Measurements from ENCODE around the gene NUDT3. TPM values are rescaled to one million over a fixed set of nuclear protein-coding genes. Genes with fewer than 3 reads are reported as not detected.

Gene NUDT3
- total RNA-seq, 1 donor from 2014 or later, result 21.8 TPM

DNA sequence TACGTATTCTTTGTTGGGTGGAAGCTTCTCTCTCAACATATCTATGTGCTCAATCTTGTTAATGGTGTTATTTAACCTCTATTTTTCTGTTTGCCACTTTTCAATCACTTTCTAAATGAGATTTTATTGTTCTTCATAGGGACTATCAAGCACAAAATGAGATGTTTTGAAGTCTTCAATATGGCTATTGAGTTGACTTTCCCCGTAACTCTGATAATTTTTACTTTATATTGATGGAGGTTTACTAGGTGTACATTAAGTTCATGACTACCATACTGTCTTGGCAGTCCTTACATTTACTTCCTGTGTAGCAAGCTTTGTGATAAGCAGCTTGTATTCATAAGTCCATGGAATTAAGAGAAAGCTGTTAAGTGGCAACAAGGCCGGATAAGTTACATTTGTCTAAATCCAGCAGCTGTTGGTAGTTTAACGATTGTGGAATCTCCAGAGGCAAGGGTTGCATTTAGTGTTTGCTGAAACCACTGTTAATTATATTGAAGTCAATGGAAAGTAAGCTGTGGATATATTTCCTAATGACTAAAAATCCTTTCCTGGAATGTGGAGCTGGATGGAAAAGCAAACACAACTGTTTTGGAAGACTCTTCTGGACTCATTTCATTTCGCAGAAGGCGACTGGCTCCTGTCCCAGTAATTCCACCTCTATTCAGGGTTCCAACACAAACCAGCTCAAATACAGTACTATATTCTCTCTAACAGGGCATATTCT, 86.3 kb downstream of the NUDT3 start:
- Mint-ChIP-seq H3K36me3 (ENCODE audit: low read depth) (no peaks in the 10 kb centered on the region), H3K4me3 (no peak overlapping the region), H3K4me1 (no peaks in the 10 kb centered on the region), H3K27me3 (no peaks in the 10 kb centered on the region), H3K9me3 (no peaks in the 10 kb centered on the region), H3K27ac (no peak overlapping the region)
- no peak for DNase-seq
- intact Hi-C loops (cut with micrococcal nuclease), result no loop called here

DNA sequence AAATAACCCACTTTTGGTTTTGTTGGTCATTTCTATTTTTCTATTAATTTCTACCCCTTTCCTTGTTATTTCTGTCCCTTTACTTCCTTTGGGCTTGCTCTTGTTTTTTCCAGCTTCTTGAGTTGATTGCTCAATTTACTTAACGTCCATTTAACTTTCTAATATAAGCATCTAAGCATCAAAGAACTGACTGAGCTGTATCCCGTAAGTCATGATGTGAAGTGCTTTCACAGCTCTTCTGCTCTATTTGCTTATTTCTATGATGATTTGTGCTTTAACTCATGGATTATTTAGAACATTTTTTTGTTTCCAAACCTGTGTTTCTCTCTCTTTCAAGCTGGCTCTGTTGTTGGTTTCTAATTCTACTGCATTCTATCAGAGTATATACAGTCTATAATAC, 87.0 kb downstream of the NUDT3 start:
- no peak for DNase-seq
- Mint-ChIP-seq H3K4me3 (no peak overlapping the region), H3K36me3 (ENCODE audit: low read depth) (no peaks in the 10 kb centered on the region), H3K27me3 (no peaks in the 10 kb centered on the region), H3K9me3 (no peaks in the 10 kb centered on the region), H3K4me1 (no peaks in the 10 kb centered on the region), H3K27ac (no peak overlapping the region)
- intact Hi-C loops (cut with micrococcal nuclease), result no loop called here

DNA sequence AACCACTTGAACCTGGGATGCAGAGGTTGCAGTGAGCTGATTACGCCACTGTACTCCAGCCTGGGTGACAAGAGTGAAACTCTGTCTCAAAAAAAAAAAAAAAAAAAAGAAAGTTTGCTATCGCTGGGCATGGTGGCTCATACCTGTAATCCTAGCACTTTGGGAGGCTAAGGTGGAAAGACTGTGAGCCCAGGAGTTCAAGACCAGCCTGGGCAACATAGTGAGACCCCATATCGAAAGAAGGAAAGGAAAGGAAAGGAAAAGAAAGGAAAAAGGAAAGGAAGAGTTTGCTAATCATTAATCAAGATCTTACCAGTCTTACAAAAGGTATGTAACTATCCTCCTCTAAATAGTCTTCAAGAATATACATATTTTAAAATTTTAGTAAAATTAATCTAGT, 88.3 kb downstream of the NUDT3 start:
- DNase-seq, result no peak
- H3K27ac Mint-ChIP-seq, result no peak overlapping the region
- no peaks in the 10 kb centered on the region for H3K27me3 Mint-ChIP-seq
- H3K36me3 Mint-ChIP-seq (ENCODE audit: low read depth), result no peaks in the 10 kb centered on the region
- intact Hi-C loops (cut with micrococcal nuclease), result no loop called here
- no peaks in the 10 kb centered on the region for H3K4me1 Mint-ChIP-seq
- no peak overlapping the region for H3K4me3 Mint-ChIP-seq
- no peaks in the 10 kb centered on the region for H3K9me3 Mint-ChIP-seq

DNA sequence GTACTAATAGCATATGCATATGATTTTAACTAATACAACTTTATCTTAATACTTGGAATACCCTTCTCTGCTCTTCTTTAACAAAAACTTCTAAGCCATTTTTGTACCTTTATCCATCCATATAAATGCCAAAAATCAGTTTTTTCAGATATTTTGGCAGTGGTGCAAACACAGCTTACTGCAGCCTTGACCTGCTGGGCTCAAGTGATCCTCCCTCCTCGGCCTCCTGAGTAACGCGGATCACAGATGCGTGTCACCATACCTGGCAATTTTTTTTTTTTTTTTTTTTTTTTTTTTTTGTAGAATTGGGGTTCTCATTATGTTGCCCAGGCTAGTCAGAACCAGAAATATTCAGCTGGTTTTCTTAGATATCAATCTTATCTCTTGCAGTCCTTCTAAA, 89.5 kb downstream of the NUDT3 start:
- no peak overlapping the region for H3K27ac Mint-ChIP-seq
- intact Hi-C loops (cut with micrococcal nuclease), result no loop called here
- H3K36me3 Mint-ChIP-seq (ENCODE audit: low read depth), result no peaks in the 10 kb centered on the region
- no peaks in the 10 kb centered on the region for H3K9me3 Mint-ChIP-seq
- H3K27me3 Mint-ChIP-seq, result no peaks in the 10 kb centered on the region
- H3K4me1 Mint-ChIP-seq, result no peaks in the 10 kb centered on the region
- H3K4me3 Mint-ChIP-seq, result no peak overlapping the region
- no peak for DNase-seq

DNA sequence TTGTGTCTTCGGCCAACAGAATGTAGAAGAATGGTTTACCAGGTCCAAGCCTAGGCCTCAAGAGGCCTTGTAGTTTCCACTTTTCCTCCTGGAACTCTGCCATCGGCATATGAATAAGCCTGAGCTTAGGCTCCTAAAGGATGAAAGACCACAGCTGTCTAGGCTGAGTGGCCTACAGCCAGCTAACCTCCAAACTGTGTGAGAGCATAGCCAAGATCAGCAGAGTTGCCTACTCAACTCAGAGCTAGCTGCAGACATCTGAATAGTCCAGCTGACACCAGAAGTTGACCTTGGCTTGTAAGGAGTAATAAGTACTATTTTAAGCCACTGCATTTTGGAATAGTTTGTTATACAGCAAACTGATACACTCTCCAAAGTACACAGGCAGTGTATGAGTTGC, 91.1 kb downstream of the NUDT3 start:
- H3K36me3 Mint-ChIP-seq (ENCODE audit: low read depth), result no peaks in the 10 kb centered on the region
- no peaks in the 10 kb centered on the region for H3K27me3 Mint-ChIP-seq
- DNase-seq, result no peak
- no peak overlapping the region for H3K27ac Mint-ChIP-seq
- H3K4me3 Mint-ChIP-seq, result no peak overlapping the region
- intact Hi-C loops (cut with micrococcal nuclease), result no loop called here
- H3K4me1 Mint-ChIP-seq, result peaks cover 5% of the 10 kb centered on the region
- no peaks in the 10 kb centered on the region for H3K9me3 Mint-ChIP-seq

DNA sequence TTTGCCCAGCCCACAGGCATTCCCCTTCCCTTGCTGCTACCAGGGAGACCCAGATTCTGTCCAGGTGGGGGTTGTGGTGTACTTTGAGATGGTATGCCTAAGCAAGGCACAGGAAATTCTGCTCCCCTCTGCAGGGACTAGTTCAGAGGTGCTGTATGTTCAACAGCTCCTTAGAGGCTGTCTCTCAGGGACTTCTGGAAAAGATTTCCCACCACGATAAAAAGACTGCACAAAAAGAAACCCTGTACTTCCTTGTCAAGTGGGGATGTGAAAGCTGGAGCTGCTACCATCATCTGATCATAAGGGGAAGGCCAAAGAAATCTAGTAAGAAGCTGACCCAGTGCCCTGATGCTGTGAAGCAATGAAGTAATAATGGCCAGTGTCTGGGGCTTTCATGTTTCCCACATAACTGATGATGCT, 92.1 kb downstream of the NUDT3 start:
- no peak overlapping the region for H3K27ac Mint-ChIP-seq
- no peak for DNase-seq
- H3K4me1 Mint-ChIP-seq, result peaks cover 13% of the 10 kb centered on the region
- H3K9me3 Mint-ChIP-seq, result no peaks in the 10 kb centered on the region
- intact Hi-C loops (cut with micrococcal nuclease), result no loop called here
- no peak overlapping the region for H3K4me3 Mint-ChIP-seq
- peaks cover 2% of the 10 kb centered on the region for H3K36me3 Mint-ChIP-seq (ENCODE audit: low read depth)
- H3K27me3 Mint-ChIP-seq, result no peaks in the 10 kb centered on the region

DNA sequence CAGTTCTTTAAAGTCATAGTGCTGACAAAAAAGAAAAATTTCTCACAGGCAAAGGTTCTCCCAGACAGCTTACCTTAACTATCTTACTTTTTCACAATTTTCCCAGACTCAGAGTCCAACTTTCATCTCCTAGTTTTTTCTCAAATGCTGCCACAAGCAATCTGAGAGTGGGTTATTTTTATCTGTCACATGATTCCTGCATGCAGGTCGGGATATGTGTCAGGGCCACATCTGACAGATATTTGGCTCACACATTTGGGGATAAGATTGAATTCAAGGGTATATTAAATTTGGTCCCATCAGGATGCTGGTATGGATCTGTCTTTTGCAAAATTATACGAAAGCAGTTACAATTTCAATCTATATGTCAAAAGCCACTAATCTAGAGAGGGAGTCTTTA, 93.5 kb downstream of the NUDT3 start:
- Mint-ChIP-seq H3K36me3 (ENCODE audit: low read depth) (peaks cover 5% of the 10 kb centered on the region), H3K27ac (no peak overlapping the region)
- intact Hi-C loops (cut with micrococcal nuclease), result no loop called here

DNA sequence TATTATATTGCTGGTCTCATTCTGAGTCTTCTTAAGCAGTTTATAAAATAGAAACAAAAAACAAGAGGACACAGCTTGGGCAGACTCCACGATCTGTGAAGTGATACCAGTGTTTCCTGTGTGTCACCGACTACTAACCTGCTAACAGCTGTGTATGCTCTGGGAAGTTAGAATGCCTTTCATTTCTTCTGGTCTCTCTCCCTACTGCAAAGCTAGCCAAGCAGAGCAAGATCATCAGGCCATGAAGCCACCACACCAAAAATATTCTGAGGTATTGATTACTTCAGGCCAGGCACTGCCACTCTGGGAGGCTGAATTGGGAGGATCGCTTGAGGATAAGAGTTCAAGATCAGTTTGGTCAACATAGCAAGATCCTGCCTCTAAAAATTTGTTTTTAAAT, 96.7 kb downstream of the NUDT3 start:
- peak; percentile 70 for DNase-seq
- Mint-ChIP-seq H3K36me3 (ENCODE audit: low read depth) (peaks cover 17% of the 10 kb centered on the region), H3K27ac (peak overlapping the region; percentile 60), H3K4me1 (peaks cover 13% of the 10 kb centered on the region), H3K4me3 (no peak overlapping the region), H3K9me3 (no peaks in the 10 kb centered on the region), H3K27me3 (no peaks in the 10 kb centered on the region)
- intact Hi-C loops (cut with micrococcal nuclease), result no loop called here

More for the DNA sequence above, 93.5 kb downstream of the NUDT3 start:
- Mint-ChIP-seq H3K27me3 (no peaks in the 10 kb centered on the region), H3K4me1 (peaks cover 13% of the 10 kb centered on the region), H3K9me3 (no peaks in the 10 kb centered on the region), H3K4me3 (no peak overlapping the region)
- DNase-seq, result no peak

DNA sequence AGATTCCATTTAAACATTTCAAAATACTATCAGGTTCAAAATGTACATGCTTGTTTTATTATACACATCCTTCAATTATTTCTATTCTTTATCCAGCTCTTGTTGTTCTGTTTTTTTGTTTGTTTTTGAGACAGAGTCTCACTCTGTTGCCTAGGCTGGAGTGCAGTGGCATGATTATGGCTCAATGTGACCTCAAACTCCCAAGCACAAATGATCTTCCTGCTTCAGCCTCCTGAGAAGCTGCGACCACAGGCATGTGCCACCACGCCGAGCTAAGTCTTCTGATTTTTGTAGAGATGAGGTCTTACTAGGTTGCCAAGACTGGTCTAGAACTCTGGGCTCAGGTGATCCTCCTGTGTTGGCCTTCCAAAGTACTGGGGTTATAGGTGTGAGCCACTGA, 99.5 kb downstream of the NUDT3 start:
- no peak for DNase-seq
- H3K9me3 Mint-ChIP-seq, result no peaks in the 10 kb centered on the region
- no peak overlapping the region for H3K27ac Mint-ChIP-seq
- H3K36me3 Mint-ChIP-seq (ENCODE audit: low read depth), result peaks cover 23% of the 10 kb centered on the region
- no peaks in the 10 kb centered on the region for H3K27me3 Mint-ChIP-seq
- H3K4me1 Mint-ChIP-seq, result peaks cover 24% of the 10 kb centered on the region
- intact Hi-C loops (cut with micrococcal nuclease), result no loop called here
- H3K4me3 Mint-ChIP-seq, result no peak overlapping the region

DNA sequence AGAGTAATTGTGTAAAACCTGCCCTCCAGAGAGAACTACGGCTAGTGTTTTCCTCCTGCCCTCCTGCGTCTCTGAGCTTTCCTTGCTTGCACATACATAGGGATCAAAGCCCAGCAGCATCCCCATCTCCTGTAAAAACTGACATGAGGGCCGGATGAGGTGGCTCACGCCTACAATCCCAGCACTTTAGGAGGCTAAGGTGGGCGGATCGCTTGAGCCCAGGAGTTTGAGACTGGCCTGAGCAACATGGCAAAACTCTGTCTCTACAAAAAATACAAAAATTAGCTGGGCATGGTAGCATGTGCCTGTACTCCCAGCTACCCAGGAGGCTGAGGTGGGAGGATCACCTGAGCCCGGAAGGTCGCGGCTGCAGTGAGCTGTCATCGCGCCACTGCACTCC, 103.3 kb downstream of the NUDT3 start:
- Mint-ChIP-seq H3K4me3 (no peak overlapping the region), H3K27me3 (no peaks in the 10 kb centered on the region), H3K36me3 (ENCODE audit: low read depth) (peaks cover 38% of the 10 kb centered on the region), H3K27ac (peak overlapping the region; percentile 62), H3K9me3 (no peaks in the 10 kb centered on the region), H3K4me1 (peaks cover 21% of the 10 kb centered on the region)
- intact Hi-C loops (cut with micrococcal nuclease), result no loop called here
- no peak for DNase-seq

DNA sequence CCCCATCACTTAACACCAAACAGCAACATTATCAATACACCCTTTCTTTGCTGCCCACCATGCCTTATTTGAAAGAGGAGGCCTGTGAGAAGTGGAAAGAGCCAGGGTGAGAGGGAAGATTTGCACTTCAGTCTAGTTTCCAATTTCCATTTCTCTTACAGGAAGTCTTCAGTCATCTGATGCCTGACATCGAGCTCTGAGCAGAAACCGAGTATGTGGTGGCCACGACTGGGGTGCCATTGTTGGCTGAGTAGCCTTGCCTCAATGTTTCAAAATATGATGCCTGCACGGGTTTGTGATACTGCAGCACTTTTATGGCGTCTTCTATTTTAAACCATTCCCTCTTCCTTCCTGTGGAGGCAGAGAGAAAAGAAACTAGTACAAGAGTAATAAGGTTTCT, 103.9 kb downstream of the NUDT3 start:
- Mint-ChIP-seq H3K4me1 (peaks cover 21% of the 10 kb centered on the region), H3K9me3 (no peaks in the 10 kb centered on the region), H3K4me3 (peak overlapping the region; percentile 44), H3K27me3 (no peaks in the 10 kb centered on the region), H3K27ac (peak overlapping the region; percentile 62), H3K36me3 (ENCODE audit: low read depth) (peaks cover 38% of the 10 kb centered on the region)
- intact Hi-C loops (cut with micrococcal nuclease), result no loop called here
- DNase-seq, result peak; percentile 73

DNA sequence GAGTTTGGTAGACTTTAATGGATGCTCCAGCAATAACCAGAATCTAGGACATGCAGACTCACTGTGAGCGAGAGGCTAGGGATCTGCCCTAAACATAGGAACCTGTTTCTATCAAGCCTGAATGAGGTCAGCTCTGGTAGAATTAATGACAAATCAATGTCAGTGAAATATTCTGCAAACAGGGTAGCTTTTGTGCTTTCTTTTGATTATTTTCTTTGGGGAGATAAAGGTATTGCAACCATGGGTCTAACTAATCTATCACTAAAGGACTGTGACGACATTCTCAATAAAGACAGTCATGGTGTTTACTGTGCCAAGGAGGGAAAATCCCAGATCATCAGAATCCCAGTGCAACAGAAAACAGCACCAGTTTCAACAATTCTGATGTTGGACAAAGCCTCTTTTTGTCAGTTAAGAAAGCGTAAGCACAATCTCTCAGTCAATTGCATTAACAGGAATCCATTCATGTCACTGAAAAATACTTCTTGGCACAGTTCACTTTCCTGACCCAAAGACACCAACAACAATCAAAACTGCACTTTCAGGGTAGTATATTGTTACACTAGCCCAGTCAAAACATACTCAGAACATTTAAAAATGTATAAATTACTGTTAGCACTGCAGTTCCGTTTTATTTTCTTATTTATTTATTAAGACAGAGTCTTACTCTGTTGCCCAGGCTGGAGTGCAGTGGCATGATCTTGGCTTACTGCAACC, 106.9 kb downstream of the NUDT3 start:
- Mint-ChIP-seq H3K9me3 (no peaks in the 10 kb centered on the region), H3K27ac (no peak overlapping the region), H3K36me3 (ENCODE audit: low read depth) (peaks cover 35% of the 10 kb centered on the region), H3K4me1 (peaks cover 21% of the 10 kb centered on the region), H3K4me3 (no peak overlapping the region), H3K27me3 (no peaks in the 10 kb centered on the region)
- no peak for DNase-seq
- intact Hi-C loops (cut with micrococcal nuclease), result no loop called here

DNA sequence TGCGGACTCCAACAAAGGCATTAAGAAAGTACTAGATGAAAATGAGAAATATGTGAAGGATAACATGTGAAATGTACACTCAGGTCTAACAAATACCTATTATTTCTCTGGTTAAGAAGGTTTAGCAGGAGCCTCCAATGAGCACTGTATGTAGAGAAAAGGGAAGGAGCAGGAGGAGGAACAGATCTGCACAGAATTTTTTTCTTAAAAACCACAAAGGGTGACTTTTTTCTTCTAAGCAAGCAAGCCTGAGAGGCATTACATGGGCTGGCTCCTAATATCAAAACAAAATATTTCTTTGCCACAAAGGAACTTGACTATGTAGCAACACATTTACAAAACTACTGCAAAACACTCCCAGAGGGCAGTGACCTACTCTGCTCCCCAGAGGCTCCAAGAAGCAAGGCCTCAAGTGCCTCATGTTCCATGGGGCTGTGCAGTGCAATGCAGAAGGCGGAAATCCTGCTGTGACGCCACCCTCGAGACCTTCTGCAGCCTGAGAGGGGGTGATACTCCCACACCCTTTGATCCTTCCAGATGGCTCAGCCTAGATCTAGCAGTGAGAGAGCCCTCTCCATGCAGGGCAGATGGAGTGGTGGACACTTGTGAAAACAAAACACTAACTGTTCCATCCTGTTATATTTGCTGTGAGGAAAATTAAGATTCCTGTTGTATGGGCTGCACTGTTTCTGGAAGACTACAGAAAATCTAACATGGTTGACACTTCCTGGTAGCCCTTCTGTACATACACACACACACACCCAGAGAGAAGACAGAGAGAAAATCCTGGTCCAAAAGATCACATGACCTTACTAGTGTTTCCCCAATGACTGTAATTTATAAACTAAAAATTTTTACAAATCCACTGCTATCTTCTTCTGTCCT, 107.7 kb downstream of the NUDT3 start:
- Mint-ChIP-seq H3K36me3 (ENCODE audit: low read depth) (peaks cover 35% of the 10 kb centered on the region), H3K4me3 (no peak overlapping the region), H3K9me3 (no peaks in the 10 kb centered on the region), H3K27me3 (no peaks in the 10 kb centered on the region), H3K27ac (peak overlapping the region; percentile 62), H3K4me1 (peaks cover 21% of the 10 kb centered on the region)
- intact Hi-C loops (cut with micrococcal nuclease), result no loop called here
- no peak for DNase-seq

Measured in activated CD4-positive, alpha-beta T cell treated with anti-CD3 and anti-CD28 coated beads, Interleukin-2, amount 10 ng/mL, durations not matched to agents 24 days and 14 days (primary cell).